C4-2B (cell line): Measurements from ENCODE around the gene CTTNBP2.

ENCODE experiments used
- CTCF ChIP-seq: fragments of 450-650 bp; conservative IDR thresholded peaks from 2 replicates; pipeline ENCODE4 v1.5.1; 2017; ENCODE audit warnings: mild to moderate bottlenecking
- ZFX ChIP-seq: fragments of 450-650 bp; IDR thresholded peaks from 2 replicates; pipeline ENCODE4 v1.6.1; 2017

- no peak for TF ChIP-seq CTCF
- TF ChIP-seq ZFX: no peak
Observed at GRCh38 chr7:117679120-117679519, 194.1 kb downstream of the CTTNBP2 start.
